Measurements from ENCODE around the gene AKR1C2.
"Not testable (repeated sequence)": the region's sequence is repeated elsewhere in the genome, so short reads cannot be mapped to it uniquely, and the experiment has no call there.

Gene AKR1C2

GRCh38 chr10:4984971-4985594 is 18.6 kb downstream of the AKR1C2 start:
- DNase-seq = no peak

DNA sequence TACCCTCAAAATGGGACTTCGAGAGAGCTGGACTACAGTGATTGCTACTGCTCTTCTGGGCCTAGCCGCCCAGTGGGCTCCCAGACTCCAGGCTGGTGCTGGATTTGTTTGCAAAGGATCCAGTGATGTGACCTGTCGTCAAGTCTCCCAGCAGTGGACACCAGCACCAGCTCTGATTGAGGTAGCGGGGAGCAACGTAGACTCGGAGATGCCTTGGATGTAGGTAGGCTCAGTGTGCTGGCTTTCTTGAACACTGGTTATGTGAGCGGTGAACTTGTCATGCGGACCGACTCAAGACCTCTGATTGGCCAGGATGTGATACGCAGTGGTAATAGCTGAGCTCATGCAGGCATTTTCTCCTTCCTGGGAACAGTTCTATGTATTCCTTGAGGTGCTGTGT is 19.4 kb downstream of the AKR1C2 start:
- no peak for DNase-seq

GRCh38 chr10:4983615-4984216 is 19.9 kb downstream of the AKR1C2 start:
- no peak for DNase-seq

DNA sequence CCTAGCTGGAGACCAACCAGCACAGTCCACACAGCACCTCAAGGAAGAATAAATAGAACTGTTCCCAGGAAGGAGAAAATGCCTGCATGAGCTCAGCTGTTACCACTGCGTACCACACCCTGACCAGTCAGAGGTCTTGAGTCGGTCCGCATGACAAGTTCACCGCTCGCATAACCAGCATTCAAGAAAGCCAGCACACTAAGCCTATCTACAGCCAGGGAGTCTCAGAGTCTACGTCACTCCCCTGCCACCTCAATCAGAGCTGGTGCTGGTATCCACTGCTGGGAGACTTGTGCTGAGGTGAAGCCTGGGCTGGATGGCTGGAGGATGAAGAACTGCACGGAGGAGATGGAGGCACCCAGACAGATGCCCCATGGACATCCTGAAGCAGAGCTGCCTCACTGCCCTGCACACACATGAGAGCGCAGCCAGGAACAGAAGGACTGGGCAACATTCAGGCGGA is 20.9 kb downstream of the AKR1C2 start:
- no peak for DNase-seq

DNA sequence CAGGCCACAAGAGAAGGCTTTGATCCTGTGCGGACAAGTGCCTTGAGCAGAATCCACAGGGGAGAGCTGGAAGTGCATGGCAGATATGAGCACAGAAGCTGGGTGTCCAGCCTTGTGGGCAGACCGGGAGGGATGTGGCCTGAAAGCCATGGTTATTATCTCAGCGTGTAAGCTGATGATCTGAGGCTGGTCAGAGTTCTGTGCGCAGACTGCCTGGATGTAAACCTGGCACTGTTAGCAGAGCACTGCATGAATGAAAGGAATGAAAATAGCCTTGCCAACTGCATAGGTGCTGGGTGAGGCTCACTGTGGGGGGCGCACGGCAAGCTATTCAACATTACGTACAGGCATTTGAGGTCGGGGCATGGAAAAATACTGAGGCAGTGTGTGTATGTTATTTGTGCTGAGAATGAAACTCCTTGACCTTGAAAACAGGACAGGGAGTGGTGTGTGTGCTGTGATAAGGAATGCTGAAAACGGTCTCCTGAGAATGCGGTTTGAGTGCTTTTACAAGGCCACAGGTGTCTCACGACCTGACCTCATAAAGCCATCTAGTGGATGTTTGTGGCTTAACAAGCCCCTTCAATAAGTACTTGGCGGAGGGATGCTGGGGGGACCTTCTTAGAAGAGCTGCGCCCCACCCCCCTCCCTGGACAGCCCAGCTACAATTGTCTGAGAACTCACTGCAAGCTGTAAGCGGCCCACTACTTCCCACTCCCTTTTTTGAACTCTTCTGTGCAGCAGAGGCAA is 21.8 kb downstream of the AKR1C2 start:
- peak; percentile 0 for DNase-seq

DNA sequence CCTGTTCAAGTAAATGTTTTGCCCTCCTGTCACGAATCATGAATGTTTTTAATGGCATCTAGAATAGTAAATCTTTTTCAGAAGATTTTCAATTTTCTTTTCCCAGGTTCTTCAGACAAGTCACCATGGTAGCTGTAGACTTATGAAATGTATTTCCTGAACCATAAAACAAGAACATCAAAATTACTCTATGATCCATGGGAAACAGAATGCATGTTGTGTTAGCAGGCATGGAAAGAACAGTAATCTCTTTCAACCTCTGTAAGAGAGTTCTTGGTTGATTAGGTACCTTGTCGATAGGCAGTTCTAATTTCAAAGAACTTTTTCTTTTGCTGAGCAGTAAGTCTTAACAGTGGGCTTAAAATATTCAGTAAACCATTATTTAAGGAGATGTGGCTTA is 22.9 kb downstream of the AKR1C2 start:
- DNase-seq = no peak

- DNase-seq = no peak
These were observed 24.8 kb downstream of the AKR1C2 start for GRCh38 chr10:4978870-4979269.

DNA sequence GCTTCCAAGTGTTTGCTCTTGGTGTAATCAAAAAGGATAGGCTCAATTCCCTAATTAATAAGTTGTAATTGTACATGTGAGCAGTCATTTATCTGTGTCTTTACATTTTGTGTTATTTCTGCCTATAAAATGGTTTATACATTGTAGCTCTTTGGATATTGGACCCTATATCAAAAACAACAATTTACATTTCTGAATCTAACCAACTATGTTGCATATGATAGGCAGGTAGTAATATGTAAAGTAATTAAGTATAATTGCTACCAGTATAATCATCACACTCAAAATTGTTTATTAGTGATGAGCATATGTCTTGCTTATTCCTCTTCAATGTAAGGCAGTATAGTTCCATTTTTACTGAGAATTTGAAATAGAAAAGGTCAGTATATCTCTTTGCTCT is 26.6 kb downstream of the AKR1C2 start:
- DNase-seq = no peak

DNA sequence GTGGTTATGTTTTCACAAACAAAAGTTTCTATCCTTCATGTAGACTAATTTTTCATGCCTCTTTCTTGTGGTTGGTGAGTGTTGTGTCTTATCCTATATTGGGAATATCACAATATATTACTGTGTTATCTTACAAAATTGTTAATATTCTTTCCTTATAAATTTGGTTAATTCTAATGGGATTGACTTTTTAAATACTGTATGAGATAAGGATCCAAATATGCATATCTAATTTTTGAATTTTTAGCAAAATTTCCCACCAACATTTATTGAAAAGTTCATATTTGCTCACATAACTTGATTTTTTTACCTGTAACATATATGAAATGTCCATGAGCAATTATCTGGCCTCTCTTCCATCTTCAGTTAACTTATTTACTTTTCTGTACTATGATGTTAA is 29.3 kb downstream of the AKR1C2 start:
- not testable (repeated sequence) for DNase-seq

DNA sequence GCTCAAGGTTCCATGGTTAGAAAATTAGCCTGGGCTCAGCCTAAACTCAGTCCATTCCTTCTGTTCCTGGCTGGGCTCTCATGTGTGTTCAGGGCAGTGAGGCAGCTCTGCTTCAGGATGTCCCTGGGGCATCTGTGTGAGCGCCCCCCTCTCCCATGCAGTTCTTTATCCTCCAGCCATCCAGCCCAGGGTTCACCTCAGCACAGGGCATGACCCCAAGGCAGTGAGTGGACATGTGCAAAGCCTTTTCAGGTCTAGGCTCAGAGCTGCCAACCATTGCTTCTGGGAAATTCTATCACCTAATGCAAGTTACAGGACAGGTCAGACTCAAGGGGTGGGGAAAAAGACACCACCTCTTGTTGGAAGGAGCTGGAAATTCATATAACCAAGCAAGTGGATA is 30.4 kb downstream of the AKR1C2 start:
- not testable (repeated sequence) for DNase-seq

DNA sequence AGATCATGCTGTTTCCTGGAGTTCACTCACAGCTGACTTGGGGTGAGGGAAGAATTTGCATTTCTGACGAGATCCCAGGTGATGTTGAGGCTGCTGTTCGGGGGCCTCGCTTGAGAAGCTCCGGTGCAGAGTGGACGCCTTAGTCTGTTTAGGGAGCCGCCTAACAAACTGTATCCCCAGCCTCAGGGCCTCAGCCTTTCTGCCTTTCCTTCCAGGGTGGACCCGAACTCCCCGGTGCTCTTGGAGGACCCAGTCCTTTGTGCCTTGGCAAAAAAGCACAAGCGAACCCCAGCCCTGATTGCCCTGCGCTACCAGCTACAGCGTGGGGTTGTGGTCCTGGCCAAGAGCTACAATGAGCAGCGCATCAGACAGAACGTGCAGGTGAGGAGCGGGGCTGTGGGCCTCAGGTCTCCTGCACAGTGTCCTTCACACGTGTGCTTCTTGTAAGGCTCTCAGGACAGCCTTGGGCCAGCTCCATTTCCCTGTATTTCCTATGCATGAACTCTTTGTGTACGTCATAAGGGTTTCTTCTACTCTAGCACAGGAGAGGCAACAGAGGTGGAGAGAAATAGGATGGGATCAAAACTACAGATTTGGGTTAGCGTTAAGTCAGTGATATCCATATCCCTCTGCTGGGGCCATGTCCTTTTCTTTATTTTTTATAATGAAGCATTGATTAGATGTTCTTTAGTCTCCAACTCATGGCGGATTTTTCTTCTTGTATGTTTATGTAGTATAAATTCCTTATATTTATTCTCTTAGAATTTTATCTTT is 31.1 kb downstream of the AKR1C2 start:
- not testable (repeated sequence) for DNase-seq

- not testable (repeated sequence) for DNase-seq
These were observed 33.3 kb downstream of the AKR1C2 start for GRCh38 chr10:4970362-4970761.

DNA sequence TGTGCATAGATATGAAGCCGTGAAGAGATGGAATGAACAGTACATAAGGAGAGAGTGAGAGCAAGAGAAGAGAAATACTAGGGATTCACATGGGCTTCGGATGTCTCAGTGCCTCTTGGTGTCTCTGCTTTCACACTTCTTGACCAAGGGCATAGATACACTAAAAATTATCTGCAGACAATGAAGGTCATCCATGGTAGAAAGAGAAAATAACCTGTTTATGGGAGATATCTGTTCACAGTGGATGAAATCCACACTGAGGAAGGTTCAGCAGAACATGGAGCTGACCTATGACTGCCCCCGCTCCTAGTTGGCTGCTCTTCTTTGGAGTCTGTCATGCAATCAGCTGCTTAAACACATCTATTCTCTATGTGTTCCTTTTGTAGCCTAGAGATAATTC is 34.4 kb downstream of the AKR1C2 start:
- not testable (repeated sequence) for DNase-seq

DNA sequence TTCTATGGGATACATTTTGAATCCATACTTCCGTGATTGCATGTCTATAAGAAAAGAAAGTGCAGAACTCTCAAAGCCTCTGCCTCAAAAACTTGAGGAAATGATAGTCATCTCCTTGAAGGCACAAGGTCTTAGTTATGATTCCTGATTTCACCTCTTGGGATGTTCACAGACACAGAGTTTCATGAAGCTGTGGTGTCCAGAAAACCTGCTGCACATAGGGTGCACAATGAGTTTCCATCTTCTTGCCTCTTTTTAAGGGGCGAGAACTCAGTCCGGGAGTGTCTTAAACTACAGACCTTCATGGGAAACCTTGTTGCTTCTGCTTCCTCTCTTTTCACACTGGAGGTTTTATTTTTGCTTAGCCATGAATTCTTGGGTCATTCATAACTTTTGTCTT is 36.5 kb downstream of the AKR1C2 start:
- not testable (repeated sequence) for DNase-seq

DNA sequence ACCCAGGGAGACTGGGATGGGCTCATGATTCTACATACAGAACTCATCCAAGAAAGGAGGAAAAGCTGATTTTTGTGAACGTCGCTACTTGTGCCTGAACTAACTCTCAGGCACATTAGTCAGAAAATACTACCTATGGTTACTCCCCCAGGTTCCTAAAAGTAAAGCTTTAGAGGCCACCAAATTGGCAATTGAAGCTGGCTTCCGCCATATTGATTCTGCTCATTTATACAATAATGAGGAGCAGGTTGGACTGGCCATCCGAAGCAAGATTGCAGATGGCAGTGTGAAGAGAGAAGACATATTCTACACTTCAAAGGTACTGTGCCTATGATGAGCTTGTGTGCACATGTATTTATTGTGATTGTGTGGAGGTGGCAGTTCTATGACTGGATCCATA is 37.9 kb downstream of the AKR1C2 start:
- not testable (repeated sequence) for DNase-seq

GRCh38 chr10:4963815-4964154 is 39.9 kb downstream of the AKR1C2 start:
- DNase-seq = not testable (repeated sequence)

DNA sequence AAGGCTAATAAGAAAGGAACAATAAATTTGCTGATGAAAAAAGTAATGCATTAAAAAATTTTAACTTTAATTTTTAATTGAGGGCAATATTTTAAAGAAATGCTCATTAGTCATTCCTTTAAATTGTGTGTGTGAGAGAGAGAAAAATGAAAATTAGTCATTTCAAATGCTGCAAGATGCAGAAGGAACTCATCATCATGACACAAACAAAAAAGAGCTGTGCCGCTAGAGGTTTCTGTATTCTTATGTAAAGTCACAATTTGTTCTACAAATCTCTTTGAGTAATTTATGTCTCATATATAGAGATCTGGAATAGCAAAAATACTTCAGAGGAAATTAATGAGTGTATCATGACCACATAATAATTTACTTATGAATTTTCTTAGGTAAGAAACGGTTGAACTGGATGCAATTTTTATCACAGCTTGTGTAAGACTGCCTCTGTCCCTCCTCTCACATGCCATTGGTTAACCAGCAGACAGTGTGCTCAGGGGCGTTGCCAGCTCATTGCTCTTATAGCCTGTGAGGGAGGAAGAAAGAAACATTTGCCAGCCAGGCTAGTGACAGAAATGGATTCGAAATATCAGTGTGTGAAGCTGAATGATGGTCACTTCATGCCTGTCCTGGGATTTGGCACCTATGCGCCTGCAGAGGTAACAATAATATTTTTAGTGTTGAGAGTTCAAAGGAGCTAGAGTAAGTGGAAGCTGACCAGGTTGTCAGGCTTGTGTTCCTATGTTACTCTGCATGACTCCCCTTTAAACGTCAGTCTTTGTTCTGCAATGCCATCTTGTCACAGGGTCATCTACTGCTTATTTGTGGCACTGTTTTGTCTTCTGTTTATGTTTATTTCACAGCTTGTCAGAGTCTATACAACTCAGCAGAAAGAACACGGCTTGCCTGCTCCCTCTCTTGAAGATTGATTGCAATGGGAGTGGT is 40.5 kb downstream of the AKR1C2 start, which contains the start of gene AKR1C1:
TSS of gene AKR1C1 (plus strand) at position 540 of the 939 bp plus-strand sequence. CDS start at position 570, 30 bp downstream.
- not testable (repeated sequence) for DNase-seq

DNA sequence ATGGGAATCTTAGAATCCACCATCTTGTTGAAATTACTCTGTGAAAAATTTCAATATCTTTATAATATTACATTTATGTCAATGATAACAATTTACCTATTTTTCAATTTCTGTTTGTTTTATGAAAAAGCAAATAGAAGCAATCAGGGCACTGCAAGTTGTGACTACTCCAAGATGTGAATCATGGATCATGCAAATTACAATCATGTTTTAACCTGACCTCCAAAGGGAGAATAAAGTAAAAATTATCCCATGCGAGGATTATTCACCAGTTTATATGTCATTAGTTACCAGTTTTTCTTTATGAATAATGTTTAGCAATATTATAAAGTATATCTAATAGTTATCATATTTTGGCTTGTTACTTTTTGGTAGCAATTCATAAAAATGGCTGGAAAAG is 41.3 kb downstream of the AKR1C2 start:
- DNase-seq = not testable (repeated sequence)

GRCh38 chr10:4961558-4961957 is 42.1 kb downstream of the AKR1C2 start:
- not testable (repeated sequence) for DNase-seq

DNA sequence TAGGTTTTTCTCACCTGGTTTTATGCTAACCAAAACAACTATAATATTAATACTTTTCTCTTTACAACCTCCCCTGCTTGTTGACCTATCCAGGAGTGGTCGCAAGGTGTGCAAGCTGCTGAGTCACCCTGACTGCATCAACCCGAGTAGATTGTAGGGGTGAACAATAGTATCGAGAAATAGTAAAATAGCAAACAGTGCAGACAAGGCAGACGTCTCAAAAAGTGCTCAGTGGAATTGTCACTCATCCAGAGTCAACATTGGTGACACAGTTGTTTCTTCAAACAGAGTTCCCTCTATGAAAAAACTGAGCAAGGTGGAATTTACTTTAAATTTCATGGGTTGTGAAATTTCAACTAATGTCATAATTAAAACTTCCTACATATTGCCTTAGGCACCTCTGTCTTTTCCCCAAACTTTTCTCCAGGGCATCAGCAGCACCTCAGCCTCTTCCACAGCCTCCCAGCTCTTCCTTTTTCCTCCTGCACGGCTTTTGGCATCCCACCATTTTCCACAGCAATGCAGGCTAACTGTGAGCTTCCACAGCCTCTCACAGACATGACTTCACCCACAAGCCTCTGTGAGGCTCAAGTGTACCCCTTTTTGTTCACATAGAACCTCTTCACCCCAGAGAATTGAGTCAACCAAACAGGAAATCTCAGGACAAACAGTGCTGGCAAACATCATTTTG is 46.6 kb downstream of the AKR1C2 start:
- DNase-seq = not testable (repeated sequence)

DNA sequence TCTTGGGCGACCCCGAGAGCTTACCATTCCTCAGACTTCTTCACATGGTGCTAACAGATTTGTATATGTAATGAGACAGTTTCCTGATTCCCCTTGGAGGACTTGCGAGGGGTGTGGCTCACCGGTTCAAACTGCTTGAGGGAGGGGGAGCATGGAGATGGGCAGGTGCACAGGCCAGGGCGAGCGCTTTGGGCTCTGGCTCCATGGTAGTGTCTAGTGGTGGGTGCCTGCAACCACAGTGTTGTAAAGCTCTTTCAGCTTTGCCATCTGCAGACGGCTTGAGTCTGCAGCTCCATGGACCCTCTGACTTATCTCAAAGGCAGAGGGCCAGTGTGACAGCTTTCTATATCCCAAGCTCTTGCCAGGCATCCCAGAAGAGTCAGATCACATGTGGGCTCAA is 47.6 kb downstream of the AKR1C2 start:
- not testable (repeated sequence) for DNase-seq
